GM12873 (cell line): ENCODE results near the gene TACC3.

ENCODE experiments used
- TF ChIP-seq, protein P1 (sequence below): IDR thresholded peaks from 2 replicates; pipeline ENCODE4 v1.5.1; 2012; ENCODE audit warnings: low read depth, mild to moderate bottlenecking, moderate library complexity, low read length, control low read depth; ENCODE audit not compliant: insufficient read depth; ENCODE audit errors: missing control alignments

The TACC3 gene

DNA sequence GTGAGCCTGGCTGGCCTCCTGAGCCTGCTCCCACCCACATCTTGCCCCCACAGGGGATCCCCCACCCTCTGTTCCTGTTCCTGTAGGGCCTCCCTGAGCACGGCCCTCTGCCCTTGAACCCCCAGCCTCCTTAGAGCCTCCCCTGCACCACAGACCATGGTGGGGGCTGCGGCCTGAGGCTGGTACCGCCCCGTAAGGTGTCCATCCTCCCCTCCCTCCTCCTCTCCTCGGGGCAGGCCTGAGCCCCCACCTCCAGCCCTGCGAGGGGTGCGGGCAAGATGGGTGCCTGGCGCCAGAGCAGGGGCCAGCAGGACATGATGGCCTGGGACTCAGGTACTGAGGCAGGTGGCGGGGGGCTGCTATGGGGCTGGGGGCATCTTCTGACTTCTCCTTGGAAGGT, 43.3 kb downstream of the TACC3 start:
- TF ChIP-seq, protein P1, sequence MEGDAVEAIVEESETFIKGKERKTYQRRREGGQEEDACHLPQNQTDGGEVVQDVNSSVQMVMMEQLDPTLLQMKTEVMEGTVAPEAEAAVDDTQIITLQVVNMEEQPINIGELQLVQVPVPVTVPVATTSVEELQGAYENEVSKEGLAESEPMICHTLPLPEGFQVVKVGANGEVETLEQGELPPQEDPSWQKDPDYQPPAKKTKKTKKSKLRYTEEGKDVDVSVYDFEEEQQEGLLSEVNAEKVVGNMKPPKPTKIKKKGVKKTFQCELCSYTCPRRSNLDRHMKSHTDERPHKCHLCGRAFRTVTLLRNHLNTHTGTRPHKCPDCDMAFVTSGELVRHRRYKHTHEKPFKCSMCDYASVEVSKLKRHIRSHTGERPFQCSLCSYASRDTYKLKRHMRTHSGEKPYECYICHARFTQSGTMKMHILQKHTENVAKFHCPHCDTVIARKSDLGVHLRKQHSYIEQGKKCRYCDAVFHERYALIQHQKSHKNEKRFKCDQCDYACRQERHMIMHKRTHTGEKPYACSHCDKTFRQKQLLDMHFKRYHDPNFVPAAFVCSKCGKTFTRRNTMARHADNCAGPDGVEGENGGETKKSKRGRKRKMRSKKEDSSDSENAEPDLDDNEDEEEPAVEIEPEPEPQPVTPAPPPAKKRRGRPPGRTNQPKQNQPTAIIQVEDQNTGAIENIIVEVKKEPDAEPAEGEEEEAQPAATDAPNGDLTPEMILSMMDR, result no peak

DNA sequence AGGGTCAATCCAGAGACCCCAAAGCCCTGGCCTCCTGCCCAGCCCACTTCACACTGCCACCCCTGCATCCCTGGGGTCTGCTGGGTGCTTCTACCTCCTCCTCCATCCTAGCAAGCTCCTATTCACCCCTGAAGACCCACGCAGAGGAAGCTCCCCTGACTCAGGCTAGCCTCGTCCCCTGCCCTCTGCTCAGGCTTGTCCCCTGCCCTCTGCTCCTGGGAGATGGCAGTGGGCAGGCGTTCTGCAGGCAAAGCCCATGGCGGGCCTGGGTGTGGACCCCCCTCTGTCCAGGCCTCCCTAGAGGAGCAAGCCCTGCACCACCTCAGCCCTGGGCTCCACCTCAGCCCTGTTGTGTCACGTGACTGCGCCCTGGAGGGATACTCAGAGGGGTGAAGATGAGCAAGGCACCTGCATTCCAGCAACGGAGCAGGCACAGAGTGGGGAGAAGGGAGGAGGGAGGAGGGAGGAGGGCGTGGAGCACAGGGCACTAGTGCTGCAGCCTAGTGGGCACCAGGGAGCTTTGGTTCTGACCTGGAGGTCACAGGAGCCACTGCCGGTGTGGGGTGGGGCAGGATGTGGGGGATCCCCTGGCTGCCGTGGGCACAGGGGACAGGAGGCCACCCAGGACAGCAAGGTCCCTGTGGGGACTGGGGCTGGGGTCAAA, 44.2 kb downstream of the TACC3 start:
- TF ChIP-seq, protein P1, result no peak

DNA sequence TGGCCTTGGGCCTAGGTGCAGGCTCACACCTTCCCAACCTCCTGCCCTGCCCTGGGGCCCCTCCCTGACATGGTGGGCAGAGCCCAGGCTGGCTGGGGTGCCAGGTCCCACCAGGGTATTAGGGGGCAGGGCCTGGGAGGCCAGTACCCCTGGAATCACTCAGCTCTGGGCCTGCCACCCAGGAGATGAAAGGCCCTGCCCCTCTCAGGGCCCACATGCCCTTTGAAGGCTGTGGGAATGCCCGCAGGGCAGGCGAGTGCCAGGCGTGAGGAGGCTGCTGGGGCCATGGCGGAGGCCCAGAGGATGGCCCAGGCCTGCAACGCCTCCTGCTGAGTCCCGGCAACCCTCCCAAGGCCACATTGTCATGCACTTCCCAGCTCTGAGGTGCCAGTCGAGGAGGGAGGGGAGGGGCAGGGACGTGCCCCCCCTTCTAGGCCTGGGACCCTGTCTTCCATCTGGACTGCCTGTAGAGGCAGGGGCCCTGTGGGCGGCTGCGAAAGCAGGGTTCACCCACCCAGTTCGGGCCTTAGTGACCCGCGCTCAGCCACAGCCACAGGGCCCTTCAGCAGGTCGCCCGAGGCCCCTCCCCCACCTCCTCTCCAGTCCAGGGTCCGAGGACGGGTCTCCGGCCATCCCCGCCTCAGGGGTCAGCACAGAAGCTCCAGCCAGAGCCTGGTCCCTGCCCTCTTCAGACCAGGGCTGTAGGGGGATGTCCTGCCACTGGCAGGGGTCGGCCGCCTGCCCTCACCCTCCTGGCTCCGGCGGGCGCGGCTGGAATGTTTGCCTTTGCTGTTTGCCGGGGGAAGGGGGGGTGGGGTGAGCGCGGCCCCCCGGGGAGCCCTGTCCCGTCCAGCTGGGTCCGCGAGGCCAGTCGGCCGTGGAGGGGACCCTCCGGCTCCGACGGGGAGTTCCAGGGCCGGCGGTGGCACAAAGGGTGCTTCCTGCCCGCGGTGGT, 45.1 kb downstream of the TACC3 start:
- TF ChIP-seq, protein P1, result no peak

DNA sequence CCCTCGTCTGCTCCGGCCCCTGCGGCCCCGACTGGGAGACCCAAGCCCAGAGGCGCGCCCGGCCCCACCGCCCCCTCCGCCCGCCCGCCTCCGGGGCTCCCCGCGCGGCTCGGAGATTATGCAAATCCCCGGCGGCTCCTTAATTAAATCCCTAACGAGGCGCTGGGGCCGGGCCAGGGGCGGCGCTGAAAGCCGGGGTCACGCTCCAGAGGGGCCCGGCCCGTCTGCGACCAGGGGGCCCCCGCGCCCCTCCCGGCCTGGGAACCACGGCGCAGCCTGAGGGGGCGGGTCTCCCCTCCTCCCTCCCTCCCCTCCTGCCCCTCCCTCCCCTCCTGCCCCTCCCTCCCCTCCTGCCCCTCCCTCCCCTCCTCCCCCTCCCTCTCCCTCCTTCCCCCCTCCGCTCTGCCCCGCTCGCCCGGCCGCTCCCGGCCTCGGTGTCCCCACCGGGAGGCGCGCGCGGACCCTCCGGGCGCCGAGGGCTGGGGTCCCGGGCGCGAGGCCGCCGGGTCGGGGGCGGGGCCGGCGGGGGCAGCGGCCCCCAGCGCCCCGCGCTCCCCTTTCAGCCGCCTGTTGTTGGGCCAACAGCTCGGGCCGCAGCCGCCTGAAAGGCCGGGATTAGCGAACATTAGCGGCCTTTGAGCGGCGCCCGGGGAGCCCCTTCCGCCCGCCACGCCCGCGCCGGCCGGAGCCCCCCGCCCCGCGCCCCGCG, 45.9 kb downstream of the TACC3 start:
- TF ChIP-seq, protein P1, result no peak

DNA sequence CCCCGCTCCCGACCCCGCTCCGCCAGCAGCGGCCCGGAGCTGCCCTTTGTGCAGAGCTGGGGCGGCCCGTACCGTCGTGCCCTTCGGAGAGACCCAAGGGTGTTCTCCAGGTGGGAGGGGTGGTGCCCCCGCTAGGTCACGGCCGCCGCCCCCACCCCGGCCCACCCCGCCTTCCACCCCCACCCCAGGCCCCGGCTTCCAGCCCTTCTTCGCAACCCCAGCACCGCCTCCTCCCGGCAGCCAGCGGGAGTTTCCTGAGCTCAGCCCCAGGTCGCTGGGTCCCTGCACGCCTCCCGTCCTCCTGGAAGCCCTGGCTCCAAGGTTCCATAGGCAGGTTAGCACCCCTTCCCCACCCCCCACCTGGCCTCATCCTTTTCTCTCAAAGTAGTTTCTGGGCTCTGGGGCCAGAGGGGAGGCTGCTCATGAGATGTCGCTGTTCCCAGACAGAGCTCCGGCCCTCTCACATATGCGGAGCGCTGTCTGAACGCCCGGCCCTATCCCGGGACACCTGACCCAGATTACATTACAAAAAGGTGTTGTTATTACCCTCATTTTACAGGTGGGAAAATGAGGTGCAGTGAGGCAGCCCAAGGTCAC, 46.5 kb downstream of the TACC3 start:
- TF ChIP-seq, protein P1, result peak; percentile 41

DNA sequence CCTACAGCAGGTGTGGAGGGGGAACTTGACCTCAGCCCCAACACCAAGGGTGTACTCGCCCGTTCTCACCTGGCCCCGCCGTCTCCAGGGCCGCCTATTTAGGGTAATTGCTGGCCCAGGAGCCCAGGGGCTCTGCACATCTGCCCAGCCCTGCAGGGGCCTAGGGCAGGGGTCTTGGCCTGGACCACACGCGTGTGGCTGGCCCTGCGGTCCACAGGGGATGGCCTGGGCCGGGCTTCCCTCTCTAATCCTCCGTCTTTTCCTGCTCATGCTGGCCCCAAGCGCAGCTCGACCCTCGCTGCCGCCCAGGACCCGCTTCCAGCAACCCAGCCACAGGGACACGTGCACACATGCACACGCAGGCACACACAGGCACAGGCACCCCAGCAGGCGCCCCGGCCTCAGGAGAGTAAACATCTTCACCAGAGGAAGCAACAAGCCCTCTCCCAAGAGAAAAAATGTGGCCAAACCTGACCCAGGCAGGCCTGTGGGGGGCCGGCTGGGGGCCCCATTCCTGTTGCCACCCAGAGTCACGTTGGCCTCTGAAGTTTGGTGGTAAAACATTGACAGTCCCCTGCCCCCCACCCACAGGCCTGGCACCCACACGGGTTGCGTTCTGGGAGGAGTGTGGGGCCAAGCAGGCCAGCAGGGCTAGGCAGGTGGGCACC, 47.2 kb downstream of the TACC3 start:
- TF ChIP-seq, protein P1, result no peak
